ENCODE results near the gene CDC26.

Gene CDC26

GRCh38 chr9:113275157-113276131 lies at the start of gene CDC26, which contains the start of gene PRPF4:
TSS of gene CDC26 (minus strand) at chr9:113275572. CDS start at chr9:113272507, 3,065 bp downstream.
TSS of gene PRPF4 (plus strand) at chr9:113275658. CDS start at chr9:113275744, 86 bp downstream.
- FAIRE-seq (peak; percentile 99), DNase-seq (ENCODE audit: insufficient read length, low spot score) (peak; percentile 82)
- peak; percentile 90 for TF ChIP-seq POLR2A (IDR thresholded peaks at IDR 0.05; ENCODE audit: low read depth, low read length)

GRCh38 chr9:113322671-113323070 lies 47.3 kb upstream of the CDC26 start:
- no peak for FAIRE-seq
- TF ChIP-seq POLR2A (IDR thresholded peaks at IDR 0.05; ENCODE audit: low read depth, low read length): no peak
- no peak for DNase-seq (ENCODE audit: insufficient read length, low spot score)

- FAIRE-seq: no peak
- DNase-seq (ENCODE audit: insufficient read length, low spot score): no peak
- no peak for TF ChIP-seq POLR2A (IDR thresholded peaks at IDR 0.05; ENCODE audit: low read depth, low read length)
Observed at GRCh38 chr9:113320051-113320450, 44.7 kb upstream of the CDC26 start.

DNA sequence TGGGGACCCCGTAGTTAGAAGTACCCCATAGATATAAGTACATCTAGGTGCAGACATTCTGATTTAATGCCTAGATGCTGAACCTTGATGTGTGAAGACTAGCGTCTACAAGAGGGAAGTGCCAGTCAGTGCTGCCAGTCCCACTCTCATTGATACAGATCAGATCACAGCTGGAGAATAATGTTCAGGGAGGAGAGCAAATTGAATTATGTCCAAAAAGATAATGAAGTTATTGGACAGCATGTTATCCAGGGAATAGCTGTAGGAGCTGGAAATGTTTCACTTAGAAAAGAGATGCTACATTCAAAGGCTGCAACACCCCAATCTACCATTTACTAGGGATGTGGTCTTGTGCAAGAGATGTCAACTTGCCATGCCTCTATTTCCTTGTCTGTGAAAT lies 43.7 kb upstream of the CDC26 start:
- no peak for TF ChIP-seq POLR2A (IDR thresholded peaks at IDR 0.05; ENCODE audit: low read depth, low read length)
- no peak for FAIRE-seq
- no peak for DNase-seq (ENCODE audit: insufficient read length, low spot score)

DNA sequence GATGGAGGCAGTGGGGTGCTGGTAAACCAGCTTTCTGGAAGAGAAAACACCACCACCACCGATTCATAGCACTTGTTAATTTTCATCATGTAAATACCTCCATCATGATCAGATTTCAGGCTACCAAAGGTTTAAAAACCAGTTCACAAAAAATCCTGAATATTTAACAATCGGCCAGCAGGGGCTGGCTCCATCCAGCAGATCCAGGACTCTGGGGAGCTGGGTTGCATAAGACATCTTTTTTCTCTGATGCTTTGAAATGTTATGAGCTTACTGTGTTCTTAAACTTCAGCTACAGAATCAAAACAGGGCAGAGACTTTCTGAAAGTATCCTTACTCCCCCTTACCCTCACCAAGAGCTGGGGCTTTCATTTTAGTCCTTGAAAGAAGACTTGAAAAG lies 42.4 kb upstream of the CDC26 start:
- peak; percentile 11 for FAIRE-seq
- DNase-seq (ENCODE audit: insufficient read length, low spot score): no peak
- TF ChIP-seq POLR2A (IDR thresholded peaks at IDR 0.05; ENCODE audit: low read depth, low read length): no peak

DNA sequence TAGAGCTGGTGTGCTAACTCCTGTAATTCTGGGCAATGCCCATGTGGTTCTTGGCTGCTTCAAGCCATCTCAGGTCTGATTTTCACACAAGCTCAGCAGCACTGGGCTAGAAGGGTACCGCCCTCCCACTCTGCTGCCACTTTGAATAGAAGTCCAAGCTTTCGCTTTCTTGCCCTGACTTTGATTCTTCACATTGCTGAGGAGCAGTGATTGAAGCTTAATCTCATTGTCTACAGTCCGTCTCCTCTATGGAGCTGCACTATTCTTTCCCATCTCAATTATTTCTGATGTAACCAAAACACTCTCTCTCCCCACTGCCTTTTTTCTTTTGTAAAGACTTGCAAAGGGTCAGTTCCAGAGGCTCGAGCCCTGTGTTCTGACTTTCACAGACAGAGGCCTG lies 40.7 kb upstream of the CDC26 start:
- FAIRE-seq (no peak), DNase-seq (ENCODE audit: insufficient read length, low spot score) (no peak)
- no peak for TF ChIP-seq POLR2A (IDR thresholded peaks at IDR 0.05; ENCODE audit: low read depth, low read length)

DNA sequence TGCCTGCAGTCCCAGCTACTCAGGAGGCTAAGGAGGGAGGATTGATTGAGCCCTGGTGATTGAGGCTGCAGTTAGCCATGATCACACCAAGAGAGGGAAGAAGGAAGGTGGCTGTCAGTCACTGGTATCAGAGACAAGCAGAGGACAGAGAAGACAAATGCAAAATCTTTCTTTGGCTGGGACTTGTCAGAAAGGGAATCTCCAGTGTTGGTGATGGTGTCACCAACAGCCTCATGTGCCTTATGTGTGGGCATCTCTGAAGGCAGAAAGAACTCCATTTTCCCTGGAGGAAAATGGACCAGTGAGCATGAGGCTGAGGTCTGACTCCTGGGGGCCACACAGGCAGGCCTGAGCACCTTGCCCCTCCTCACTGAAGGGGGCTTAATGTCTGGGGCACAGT lies 39.9 kb upstream of the CDC26 start:
- FAIRE-seq (no peak), DNase-seq (ENCODE audit: insufficient read length, low spot score) (no peak)
- TF ChIP-seq POLR2A (IDR thresholded peaks at IDR 0.05; ENCODE audit: low read depth, low read length): no peak

- no peak for TF ChIP-seq POLR2A (IDR thresholded peaks at IDR 0.05; ENCODE audit: low read depth, low read length)
- FAIRE-seq: no peak
- no peak for DNase-seq (ENCODE audit: insufficient read length, low spot score)
Observed at GRCh38 chr9:113313261-113313660, 37.9 kb upstream of the CDC26 start.

- no peak for DNase-seq (ENCODE audit: insufficient read length, low spot score)
- no peak for FAIRE-seq
- TF ChIP-seq POLR2A (IDR thresholded peaks at IDR 0.05; ENCODE audit: low read depth, low read length): no peak
Observed at GRCh38 chr9:113311961-113312360, 36.6 kb upstream of the CDC26 start.

- FAIRE-seq: no peak
- DNase-seq (ENCODE audit: insufficient read length, low spot score): no peak
- TF ChIP-seq POLR2A (IDR thresholded peaks at IDR 0.05; ENCODE audit: low read depth, low read length): no peak
Observed at GRCh38 chr9:113310538-113310937, 35.2 kb upstream of the CDC26 start.

GRCh38 chr9:113309204-113309813 lies 33.9 kb upstream of the CDC26 start:
- DNase-seq (ENCODE audit: insufficient read length, low spot score): peak; percentile 11
- FAIRE-seq: peak; percentile 38
- no peak for TF ChIP-seq POLR2A (IDR thresholded peaks at IDR 0.05; ENCODE audit: low read depth, low read length)

DNA sequence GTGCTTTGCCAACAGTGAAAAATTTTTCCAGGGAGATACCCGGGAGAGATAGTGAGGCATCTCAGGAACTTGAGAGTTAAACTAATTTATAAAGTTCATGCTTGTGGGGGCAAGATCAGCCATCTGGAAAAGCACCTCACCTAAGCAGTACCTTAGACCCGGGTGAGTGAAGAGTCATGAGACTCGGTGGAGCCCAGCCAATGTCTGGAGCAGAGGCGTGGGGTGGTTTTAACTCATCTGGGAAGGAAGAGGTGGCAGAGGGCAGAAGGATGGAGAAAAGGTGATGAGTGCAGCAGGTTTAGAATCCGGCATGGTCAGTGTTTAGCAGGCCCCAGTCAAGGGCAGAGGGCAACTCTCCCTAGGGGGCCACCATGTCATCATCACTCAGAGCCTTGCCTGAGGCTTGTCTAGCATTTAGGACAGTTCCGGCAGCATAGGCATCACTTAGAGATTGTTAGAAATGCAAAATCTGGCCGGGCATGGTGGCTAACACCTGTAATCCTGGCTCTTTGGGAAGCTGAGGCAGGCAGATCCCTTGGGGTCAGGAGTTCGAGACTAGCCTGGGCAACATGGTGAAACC lies 32.1 kb upstream of the CDC26 start:
- no peak for FAIRE-seq
- no peak for DNase-seq (ENCODE audit: insufficient read length, low spot score)
- no peak for TF ChIP-seq POLR2A (IDR thresholded peaks at IDR 0.05; ENCODE audit: low read depth, low read length)

DNA sequence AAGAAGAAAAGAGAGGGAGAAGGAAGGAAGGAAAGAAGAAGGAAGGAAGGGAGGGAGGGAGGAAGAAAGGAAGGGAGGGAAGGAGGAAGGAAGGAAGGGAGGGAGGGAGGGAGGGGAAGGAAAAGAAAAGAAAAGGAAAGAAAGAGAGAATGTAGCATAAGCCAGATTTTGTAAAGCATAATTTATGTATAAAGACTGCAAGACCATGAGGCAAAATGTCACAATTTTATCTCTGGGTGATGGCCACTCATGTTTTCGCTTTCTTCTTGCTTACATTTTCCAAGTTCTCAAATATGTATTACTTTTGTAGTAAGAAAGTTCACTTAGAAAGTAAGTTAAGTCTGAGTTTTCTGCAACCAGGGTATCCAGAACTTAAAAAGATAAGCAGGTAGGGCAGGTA lies 31.2 kb upstream of the CDC26 start:
- FAIRE-seq (no peak), DNase-seq (ENCODE audit: insufficient read length, low spot score) (no peak)
- TF ChIP-seq POLR2A (IDR thresholded peaks at IDR 0.05; ENCODE audit: low read depth, low read length): no peak

- FAIRE-seq: no peak
- no peak for TF ChIP-seq POLR2A (IDR thresholded peaks at IDR 0.05; ENCODE audit: low read depth, low read length)
Observed at GRCh38 chr9:113302792-113303418, 27.5 kb upstream of the CDC26 start, which contains the start of gene RNF183. TSS of gene RNF183 (minus strand) at chr9:113303376. CDS start at chr9:113298184, 5,192 bp downstream.

More at GRCh38 chr9:113302792-113303418, 27.5 kb upstream of the CDC26 start, which contains the start of gene RNF183:
- DNase-seq (ENCODE audit: insufficient read length, low spot score): no peak

All from H54 (cell line).